ENCODE data around the gene TPRG1.

TPRG1 gene

GRCh38 chr3:189171707-189172106 is at the start of gene TPRG1:
TPRG1 (plus strand) TSS chr3:189171971; CDS start chr3:189207385, 35,414 bp downstream.
- DNase-seq (ENCODE audit: extremely low read depth in 1 of 2, low read depth in 1 of 2) = no peak

- DNase-seq (ENCODE audit: extremely low read depth in 1 of 2, low read depth in 1 of 2) = no peak
These were observed 49.7 kb upstream of the TPRG1 start for GRCh38 chr3:189122110-189122509.

GRCh38 chr3:189122526-189123205 is 49.1 kb upstream of the TPRG1 start:
- no peak for DNase-seq (ENCODE audit: extremely low read depth in 1 of 2, low read depth in 1 of 2)

GRCh38 chr3:189123595-189124387 is 48.0 kb upstream of the TPRG1 start:
- no peak for DNase-seq (ENCODE audit: extremely low read depth in 1 of 2, low read depth in 1 of 2)

- peak; percentile 43 to 72 for DNase-seq (ENCODE audit: extremely low read depth in 1 of 2, low read depth in 1 of 2)
These were observed 39.5 kb upstream of the TPRG1 start for GRCh38 chr3:189132231-189132671.

- no peak for DNase-seq (ENCODE audit: extremely low read depth in 1 of 2, low read depth in 1 of 2)
These were observed 38.9 kb upstream of the TPRG1 start for GRCh38 chr3:189132839-189133238.

GRCh38 chr3:189133768-189134167 is 38.0 kb upstream of the TPRG1 start:
- DNase-seq (ENCODE audit: extremely low read depth in 1 of 2, low read depth in 1 of 2) = no peak

GRCh38 chr3:189137416-189137815 is 34.4 kb upstream of the TPRG1 start:
- DNase-seq (ENCODE audit: extremely low read depth in 1 of 2, low read depth in 1 of 2) = no peak

GRCh38 chr3:189138901-189139610 is 32.7 kb upstream of the TPRG1 start:
- no peak for DNase-seq (ENCODE audit: extremely low read depth in 1 of 2, low read depth in 1 of 2)

- no peak for DNase-seq (ENCODE audit: extremely low read depth in 1 of 2, low read depth in 1 of 2)
These were observed 32.2 kb upstream of the TPRG1 start for GRCh38 chr3:189139611-189139940.

- no peak for DNase-seq (ENCODE audit: extremely low read depth in 1 of 2, low read depth in 1 of 2)
These were observed 29.2 kb upstream of the TPRG1 start for GRCh38 chr3:189142527-189142926.

GRCh38 chr3:189143321-189143720 is 28.4 kb upstream of the TPRG1 start:
- DNase-seq (ENCODE audit: extremely low read depth in 1 of 2, low read depth in 1 of 2) = no peak

GRCh38 chr3:189143771-189144170 is 28.0 kb upstream of the TPRG1 start:
- no peak for DNase-seq (ENCODE audit: extremely low read depth in 1 of 2, low read depth in 1 of 2)

- DNase-seq (ENCODE audit: extremely low read depth in 1 of 2, low read depth in 1 of 2) = no peak
These were observed 27.1 kb upstream of the TPRG1 start for GRCh38 chr3:189144645-189145044.

GRCh38 chr3:189146848-189147247 is 24.9 kb upstream of the TPRG1 start:
- DNase-seq (ENCODE audit: extremely low read depth in 1 of 2, low read depth in 1 of 2) = no peak

GRCh38 chr3:189148081-189148507 is 23.7 kb upstream of the TPRG1 start:
- peak in 1 of 2 donors; percentile 43 for DNase-seq (ENCODE audit: extremely low read depth in 1 of 2, low read depth in 1 of 2)

GRCh38 chr3:189149203-189149602 is 22.6 kb upstream of the TPRG1 start:
- no peak for DNase-seq (ENCODE audit: extremely low read depth in 1 of 2, low read depth in 1 of 2)

GRCh38 chr3:189157232-189158007 is 14.4 kb upstream of the TPRG1 start:
- no peak for DNase-seq (ENCODE audit: extremely low read depth in 1 of 2, low read depth in 1 of 2)

- no peak for DNase-seq (ENCODE audit: extremely low read depth in 1 of 2, low read depth in 1 of 2)
These were observed 13.7 kb upstream of the TPRG1 start for GRCh38 chr3:189158034-189158433.

- no peak for DNase-seq (ENCODE audit: extremely low read depth in 1 of 2, low read depth in 1 of 2)
These were observed 11.1 kb upstream of the TPRG1 start for GRCh38 chr3:189160519-189161309.
